Bronchial epithelial cell (primary cell): ENCODE measurements around the gene AP1S2. TPM values are rescaled to one million over a fixed set of nuclear protein-coding genes. Genes with fewer than 3 reads are reported as not detected.

Experiments used
- DNase-seq: peaks from one replicate; pipeline ENCODE4 v3.0.0-alpha.2; 2010; ENCODE audit warnings: low read depth
- FAIRE-seq: peaks from 2 replicates; lab custom pipeline; 2011; peaks lifted over from hg19 to GRCh38; lab: Jason Lieb, UNC
- H3K27me3 ChIP-seq: 2 replicates; pipeline ENCODE4 v1.5.1; 2011; ENCODE audit warnings: low read length; ENCODE audit not compliant: control insufficient read depth, insufficient read depth
- H3K36me3 ChIP-seq: 2 replicates; pipeline ENCODE4 v1.5.1; 2011; ENCODE audit warnings: low read length; ENCODE audit not compliant: control insufficient read depth, insufficient read depth
- H3K4me3 ChIP-seq: 2 replicates; pipeline ENCODE4 v1.5.1; 2011; ENCODE audit warnings: mild to moderate bottlenecking, low read depth, low read length, control low read depth
- total RNA-seq: library from RNA; depleted of rRNA; stranded (reverse); fragments of >200 nt; gene quantifications from 2 replicates; pipeline ENCODE4 v1.2.1, GENCODE V29; 2014
- TF ChIP-seq, protein P1 (sequence below): IDR thresholded peaks from 2 replicates; pipeline ENCODE4 v1.5.1; 2011; ENCODE audit warnings: mild to moderate bottlenecking, moderate library complexity, low read length, control low read depth, inconsistent platforms; ENCODE audit not compliant: insufficient read depth, severe bottlenecking

The AP1S2 gene
- total RNA-seq, 1 donor from 2014 or later, result 16.3 TPM

DNA sequence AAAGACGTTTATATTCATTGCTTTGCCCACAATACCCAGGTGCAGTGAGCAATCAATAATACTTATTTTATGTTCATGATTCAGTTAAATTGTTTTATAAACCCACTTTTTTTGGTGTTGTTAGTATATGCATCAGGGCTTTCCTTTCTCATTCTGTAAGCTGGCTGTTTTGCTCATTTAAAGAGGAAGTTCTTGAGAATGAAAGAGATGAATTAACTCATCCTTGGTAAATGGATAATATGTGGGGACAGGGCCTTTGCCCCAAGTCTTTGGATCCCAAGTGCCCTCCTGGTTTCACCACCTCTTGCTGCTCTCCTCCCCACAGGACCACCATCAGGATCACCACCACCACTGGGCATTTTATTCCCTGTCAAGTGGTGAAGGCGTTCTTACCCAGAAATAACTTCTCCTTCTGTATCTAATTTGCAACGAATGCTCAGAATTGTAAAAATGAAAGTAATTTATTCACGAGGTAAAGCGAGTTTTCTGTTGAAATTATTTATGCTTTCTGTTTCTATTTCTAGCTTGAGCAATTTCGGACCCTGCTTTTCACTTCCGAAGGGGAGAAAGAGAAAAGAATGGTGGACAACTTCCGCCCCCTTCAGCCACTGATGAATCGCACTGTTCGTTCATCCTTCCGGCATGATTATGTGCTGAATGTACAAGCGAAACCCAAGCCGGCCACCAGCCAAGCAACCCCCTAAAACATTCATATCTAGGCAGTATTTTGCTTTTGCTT lies 72.5 kb downstream of the AP1S2 start:
- TF ChIP-seq, protein P1, sequence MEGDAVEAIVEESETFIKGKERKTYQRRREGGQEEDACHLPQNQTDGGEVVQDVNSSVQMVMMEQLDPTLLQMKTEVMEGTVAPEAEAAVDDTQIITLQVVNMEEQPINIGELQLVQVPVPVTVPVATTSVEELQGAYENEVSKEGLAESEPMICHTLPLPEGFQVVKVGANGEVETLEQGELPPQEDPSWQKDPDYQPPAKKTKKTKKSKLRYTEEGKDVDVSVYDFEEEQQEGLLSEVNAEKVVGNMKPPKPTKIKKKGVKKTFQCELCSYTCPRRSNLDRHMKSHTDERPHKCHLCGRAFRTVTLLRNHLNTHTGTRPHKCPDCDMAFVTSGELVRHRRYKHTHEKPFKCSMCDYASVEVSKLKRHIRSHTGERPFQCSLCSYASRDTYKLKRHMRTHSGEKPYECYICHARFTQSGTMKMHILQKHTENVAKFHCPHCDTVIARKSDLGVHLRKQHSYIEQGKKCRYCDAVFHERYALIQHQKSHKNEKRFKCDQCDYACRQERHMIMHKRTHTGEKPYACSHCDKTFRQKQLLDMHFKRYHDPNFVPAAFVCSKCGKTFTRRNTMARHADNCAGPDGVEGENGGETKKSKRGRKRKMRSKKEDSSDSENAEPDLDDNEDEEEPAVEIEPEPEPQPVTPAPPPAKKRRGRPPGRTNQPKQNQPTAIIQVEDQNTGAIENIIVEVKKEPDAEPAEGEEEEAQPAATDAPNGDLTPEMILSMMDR, result no peak
- DNase-seq, result no peak
- peaks cover 1% of the 10 kb centered on the region for H3K36me3 ChIP-seq
- no peaks in the 10 kb centered on the region for H3K27me3 ChIP-seq
- H3K4me3 ChIP-seq, result no peak overlapping the region
- no peak for FAIRE-seq

Other genes with a start within 250 kb of the AP1S2 start
- gene CLTRN, start 190.0 kb downstream of the AP1S2 start, total RNA-seq, result 0.53 and 1.2 TPM in 2 replicates
- 6.1 and 7.6 TPM in 2 replicates for gene CA5B, start 116.5 kb downstream of the AP1S2 start, total RNA-seq
- gene ZRSR2, start 64.3 kb downstream of the AP1S2 start, total RNA-seq, result 4.2 and 7.2 TPM in 2 replicates